Left kidney (tissue), 2 donors: ENCODE data around the gene MFAP3L. TPM values are rescaled to one million over a fixed set of nuclear protein-coding genes. Genes with fewer than 3 reads are reported as not detected.
"Not testable (repeated sequence)": the region's sequence is repeated elsewhere in the genome, so short reads cannot be mapped to it uniquely, and the experiment has no call there.

Source experiments
- DNase-seq: peaks from one replicate; pipeline ENCODE4 v3.0.0-alpha.2; 2013
- polyA plus RNA-seq: library from polyadenylated mRNA; unstranded; fragments of 120-200 nt; gene quantifications from one replicate; pipeline ENCODE4 v1.2.1, GENCODE V29; 2013; ENCODE audit not compliant: insufficient read length

MFAP3L gene
- polyA plus RNA-seq, 1 donor = 23.0 TPM

DNA sequence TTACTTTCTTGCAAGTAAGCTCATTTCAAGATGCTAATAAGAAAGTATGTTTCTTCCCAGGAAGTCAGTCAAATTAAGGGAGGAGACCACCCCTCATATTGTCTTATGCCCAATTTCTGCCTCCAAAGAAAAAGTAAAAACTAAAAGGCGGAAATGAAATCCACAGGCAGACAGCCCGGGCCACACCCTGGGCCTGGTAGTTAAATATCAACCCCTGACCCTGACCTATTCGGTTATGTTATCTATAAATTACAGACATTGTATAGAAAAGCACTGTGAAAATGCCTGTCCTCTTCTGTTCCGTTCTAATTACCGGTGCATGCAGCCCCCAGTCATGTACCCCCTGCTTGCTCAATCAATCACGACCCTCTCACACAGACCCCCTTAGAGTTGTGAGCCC lies 82.6 kb downstream of the MFAP3L start:
- not testable (repeated sequence) for DNase-seq

- DNase-seq = no peak
Observed at GRCh38 chr4:169941141-169941540, 85.1 kb downstream of the MFAP3L start.

- no peak for DNase-seq
Observed at GRCh38 chr4:169940460-169940859, 85.7 kb downstream of the MFAP3L start.

Other genes with a start within 250 kb of the MFAP3L start
- gene AADAT, start 63.6 kb upstream of the MFAP3L start, polyA plus RNA-seq = 40.2 TPM